Transverse colon (tissue), 4 donors: Measurements from ENCODE around the gene OTOF.

Experiments used
- EP300 ChIP-seq: sonication (generic); formaldehyde crosslinking; IDR thresholded peaks from one replicate; pipeline ENCODE4 v1.6.1; 2017; ENCODE audit warnings: antibody characterized with exemption, low read depth
- POLR2A ChIP-seq: fragments of 450-650 bp; IDR thresholded peaks from one replicate; pipeline ENCODE4 v1.6.1; 2016; ENCODE audit warnings: antibody characterized with exemption, mild to moderate bottlenecking, moderate library complexity
- POLR2AphosphoS5 ChIP-seq, 3 donors: sonication (generic); formaldehyde crosslinking; IDR thresholded peaks; one replicate each; pipeline ENCODE4 v1.6.1; 2016; ENCODE audit warnings: antibody characterized with exemption in 3 of 3
- TF ChIP-seq, protein P1 (sequence below), 5 experiments: fragments of 200-600 bp in 3 of 5; fragments of 450-650 bp in 2 of 5; sonication (generic) in 3 of 5; IDR thresholded peaks; 1 replicate in 2 of 5; 2 replicates in 3 of 5; pipeline ENCODE4 v1.5.1; 2016 to 2017; ENCODE audit warnings: antibody characterized with exemption in 5 of 5, inconsistent platforms in 3 of 5, mild to moderate bottlenecking in 2 of 5, moderate library complexity in 1 of 5

GRCh38 chr2:26526589-26526988, 48.7 kb upstream of the OTOF start:
- TF ChIP-seq POLR2A (no peak), POLR2AphosphoS5 (IDR thresholded peaks at IDR 0.05) (no peak), EP300 (no peak)
- TF ChIP-seq, protein P1, sequence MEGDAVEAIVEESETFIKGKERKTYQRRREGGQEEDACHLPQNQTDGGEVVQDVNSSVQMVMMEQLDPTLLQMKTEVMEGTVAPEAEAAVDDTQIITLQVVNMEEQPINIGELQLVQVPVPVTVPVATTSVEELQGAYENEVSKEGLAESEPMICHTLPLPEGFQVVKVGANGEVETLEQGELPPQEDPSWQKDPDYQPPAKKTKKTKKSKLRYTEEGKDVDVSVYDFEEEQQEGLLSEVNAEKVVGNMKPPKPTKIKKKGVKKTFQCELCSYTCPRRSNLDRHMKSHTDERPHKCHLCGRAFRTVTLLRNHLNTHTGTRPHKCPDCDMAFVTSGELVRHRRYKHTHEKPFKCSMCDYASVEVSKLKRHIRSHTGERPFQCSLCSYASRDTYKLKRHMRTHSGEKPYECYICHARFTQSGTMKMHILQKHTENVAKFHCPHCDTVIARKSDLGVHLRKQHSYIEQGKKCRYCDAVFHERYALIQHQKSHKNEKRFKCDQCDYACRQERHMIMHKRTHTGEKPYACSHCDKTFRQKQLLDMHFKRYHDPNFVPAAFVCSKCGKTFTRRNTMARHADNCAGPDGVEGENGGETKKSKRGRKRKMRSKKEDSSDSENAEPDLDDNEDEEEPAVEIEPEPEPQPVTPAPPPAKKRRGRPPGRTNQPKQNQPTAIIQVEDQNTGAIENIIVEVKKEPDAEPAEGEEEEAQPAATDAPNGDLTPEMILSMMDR (IDR thresholded peaks at IDR 0.05), result no peak
